ENCODE data around the gene ZFHX3.

The ZFHX3 gene

DNA sequence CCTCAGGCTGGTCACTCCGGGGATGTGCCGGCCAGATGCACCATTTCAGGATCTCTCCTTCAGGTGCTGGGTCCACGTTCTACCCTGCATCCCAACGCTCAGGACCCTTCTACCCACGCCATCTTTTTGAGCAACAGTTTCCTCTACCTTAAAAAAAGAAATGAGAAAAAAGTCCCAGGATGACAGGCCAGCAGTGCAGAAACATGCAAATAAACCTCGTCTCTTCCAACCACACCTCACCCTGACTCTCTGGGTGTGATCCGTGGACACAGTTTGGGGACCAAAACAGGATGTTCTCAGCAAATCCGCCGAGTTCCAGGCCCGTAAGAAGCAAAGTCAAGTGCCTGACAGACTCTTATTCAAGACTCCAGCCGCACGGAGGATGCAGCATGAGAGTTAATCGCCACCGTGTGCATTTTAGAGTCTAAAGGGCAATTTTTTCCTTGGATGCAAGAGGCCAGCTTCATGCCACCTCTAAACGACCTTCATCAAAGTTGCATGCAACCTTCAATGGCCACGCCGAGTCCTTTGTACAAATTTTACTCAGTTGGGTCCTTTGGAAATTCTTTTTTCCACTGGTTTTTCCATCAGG lies 99.6 kb downstream of the ZFHX3 start:
- H3K4me3 Mint-ChIP-seq = no peak overlapping the region
- H3K4me1 Mint-ChIP-seq = peaks cover 52% of the 10 kb centered on the region
- peaks cover 65% of the 10 kb centered on the region for H3K36me3 Mint-ChIP-seq (ENCODE audit: low read depth)
- peaks cover 4% of the 10 kb centered on the region for H3K27me3 Mint-ChIP-seq (ENCODE audit: low read depth)
- TF ChIP-seq, protein P1, sequence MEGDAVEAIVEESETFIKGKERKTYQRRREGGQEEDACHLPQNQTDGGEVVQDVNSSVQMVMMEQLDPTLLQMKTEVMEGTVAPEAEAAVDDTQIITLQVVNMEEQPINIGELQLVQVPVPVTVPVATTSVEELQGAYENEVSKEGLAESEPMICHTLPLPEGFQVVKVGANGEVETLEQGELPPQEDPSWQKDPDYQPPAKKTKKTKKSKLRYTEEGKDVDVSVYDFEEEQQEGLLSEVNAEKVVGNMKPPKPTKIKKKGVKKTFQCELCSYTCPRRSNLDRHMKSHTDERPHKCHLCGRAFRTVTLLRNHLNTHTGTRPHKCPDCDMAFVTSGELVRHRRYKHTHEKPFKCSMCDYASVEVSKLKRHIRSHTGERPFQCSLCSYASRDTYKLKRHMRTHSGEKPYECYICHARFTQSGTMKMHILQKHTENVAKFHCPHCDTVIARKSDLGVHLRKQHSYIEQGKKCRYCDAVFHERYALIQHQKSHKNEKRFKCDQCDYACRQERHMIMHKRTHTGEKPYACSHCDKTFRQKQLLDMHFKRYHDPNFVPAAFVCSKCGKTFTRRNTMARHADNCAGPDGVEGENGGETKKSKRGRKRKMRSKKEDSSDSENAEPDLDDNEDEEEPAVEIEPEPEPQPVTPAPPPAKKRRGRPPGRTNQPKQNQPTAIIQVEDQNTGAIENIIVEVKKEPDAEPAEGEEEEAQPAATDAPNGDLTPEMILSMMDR (IDR thresholded peaks at IDR 0.05; ENCODE audit: unreplicated experiment in 3 of 3) = no peak
- peak overlapping the region; percentile 52 to 70 (median 63) for H3K27ac Mint-ChIP-seq
- H3K9me3 Mint-ChIP-seq = no peaks in the 10 kb centered on the region

DNA sequence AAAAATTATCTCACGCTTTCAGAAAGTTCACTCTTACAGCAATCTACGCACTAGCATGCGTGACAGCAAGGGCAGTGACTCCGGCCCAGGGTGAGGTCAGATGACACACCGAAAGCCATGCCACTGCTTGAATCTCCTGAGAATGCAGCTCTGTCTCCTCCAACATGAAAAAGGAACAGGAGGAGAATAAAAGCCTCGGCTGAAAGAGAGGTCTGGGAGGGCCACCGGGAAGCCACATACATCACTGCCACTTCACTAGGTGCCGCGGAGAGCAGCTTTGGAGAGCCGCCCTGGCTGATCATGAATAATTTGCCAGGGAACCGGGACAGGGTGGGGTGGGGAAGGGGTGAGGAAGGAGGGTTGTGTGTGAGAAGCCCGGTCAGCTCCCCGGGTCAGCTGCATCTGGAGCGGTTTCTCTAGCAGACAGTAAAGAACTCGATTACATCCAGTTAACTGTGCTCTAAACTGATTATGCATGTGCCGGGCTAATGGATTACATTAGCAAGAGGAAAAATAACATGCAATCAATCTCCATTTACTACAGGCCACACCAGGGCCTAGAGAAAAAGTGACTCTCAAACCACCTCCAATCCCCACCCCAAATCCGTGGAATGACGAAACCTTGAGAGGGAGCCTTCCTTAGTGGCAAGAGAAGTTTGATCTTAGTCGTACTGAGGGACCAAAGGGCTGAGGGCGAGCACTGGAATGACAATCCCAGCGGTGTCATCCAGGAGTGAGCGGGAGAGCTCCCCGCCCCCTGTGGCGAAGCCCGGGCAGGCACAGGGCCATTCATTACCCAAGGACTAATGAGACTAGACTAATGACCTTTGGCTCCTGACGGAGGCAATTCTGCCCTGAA lies 100.3 kb downstream of the ZFHX3 start:
- peaks cover 63% of the 10 kb centered on the region for H3K36me3 Mint-ChIP-seq (ENCODE audit: low read depth)
- peaks cover 4% of the 10 kb centered on the region for H3K27me3 Mint-ChIP-seq (ENCODE audit: low read depth)
- TF ChIP-seq, protein P1 (IDR thresholded peaks at IDR 0.05; ENCODE audit: unreplicated experiment in 3 of 3) = no peak
- no peaks in the 10 kb centered on the region for H3K9me3 Mint-ChIP-seq
- H3K4me3 Mint-ChIP-seq = peak overlapping the region in 1 of 3 experiments; percentile 22
- peaks cover 45% of the 10 kb centered on the region for H3K4me1 Mint-ChIP-seq
- peak overlapping the region; percentile 52 to 83 (median 63) for H3K27ac Mint-ChIP-seq

DNA sequence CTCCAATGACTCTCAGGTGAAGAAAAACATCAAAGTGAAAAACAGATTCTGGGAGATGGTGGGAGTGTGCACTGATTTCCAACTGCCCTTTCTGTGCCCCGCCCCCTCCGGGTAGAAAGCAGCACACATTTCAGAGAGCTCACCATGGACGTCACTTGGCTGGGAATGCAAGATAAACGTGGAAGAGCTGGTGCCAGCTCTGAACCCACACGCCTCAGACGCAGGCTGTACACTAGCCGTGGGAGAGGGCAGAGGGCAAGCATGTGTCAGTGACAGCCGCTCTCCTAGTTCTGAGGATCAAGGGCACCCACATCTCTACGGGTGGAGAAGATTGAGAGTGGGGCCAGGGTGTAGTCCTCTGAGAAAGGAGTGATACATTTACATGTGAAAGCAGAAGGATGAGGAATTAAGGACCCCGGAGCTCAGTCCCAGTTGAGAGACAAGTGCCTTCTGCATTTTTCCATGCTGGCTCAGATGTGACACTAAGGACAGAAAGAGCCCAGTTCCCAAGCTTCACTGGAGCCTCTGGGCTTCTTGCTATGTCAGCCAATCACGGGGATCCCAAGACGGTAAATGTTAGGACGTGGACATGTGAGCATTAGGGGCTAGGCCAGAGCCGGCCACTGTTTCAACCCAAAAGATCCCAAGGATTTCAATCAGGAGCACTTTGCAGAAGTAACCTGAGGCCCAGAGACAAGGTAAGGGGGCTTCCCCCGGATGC lies 101.3 kb downstream of the ZFHX3 start:
- no peaks in the 10 kb centered on the region for H3K27me3 Mint-ChIP-seq (ENCODE audit: low read depth)
- H3K36me3 Mint-ChIP-seq (ENCODE audit: low read depth) = peaks cover 62% of the 10 kb centered on the region
- peak overlapping the region in 1 of 3 experiments; percentile 42 for H3K4me3 Mint-ChIP-seq
- H3K4me1 Mint-ChIP-seq = peaks cover 37% of the 10 kb centered on the region
- TF ChIP-seq, protein P1 (IDR thresholded peaks at IDR 0.05; ENCODE audit: unreplicated experiment in 3 of 3) = no peak
- peak overlapping the region; percentile 52 to 83 (median 75) for H3K27ac Mint-ChIP-seq
- no peaks in the 10 kb centered on the region for H3K9me3 Mint-ChIP-seq

DNA sequence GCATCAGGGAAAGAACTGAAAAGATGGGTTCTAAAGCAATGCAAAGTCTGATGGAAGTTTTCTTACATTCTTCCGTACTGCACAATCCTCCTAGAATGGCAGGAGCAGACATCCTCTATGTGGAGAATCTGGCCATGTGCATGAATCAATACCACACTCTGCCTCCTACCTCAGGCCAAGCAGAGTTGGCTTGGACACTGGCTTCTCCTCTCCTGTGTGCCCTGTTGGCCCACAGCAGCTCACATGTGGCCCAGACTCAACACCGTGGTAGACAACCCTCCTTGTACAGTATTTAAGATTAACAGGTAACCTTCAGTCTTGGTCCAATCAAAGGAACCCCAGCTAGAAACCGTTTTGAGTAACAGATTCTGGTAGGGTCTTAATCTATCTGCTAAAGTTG lies 101.9 kb downstream of the ZFHX3 start:
- Mint-ChIP-seq H3K27me3 (ENCODE audit: low read depth) (no peaks in the 10 kb centered on the region), H3K27ac (peak overlapping the region in 1 of 3 experiments; percentile 75), H3K36me3 (ENCODE audit: low read depth) (peaks cover 59% of the 10 kb centered on the region), H3K4me3 (no peak overlapping the region), H3K9me3 (no peaks in the 10 kb centered on the region), H3K4me1 (peaks cover 37% of the 10 kb centered on the region)
- TF ChIP-seq, protein P1 (IDR thresholded peaks at IDR 0.05; ENCODE audit: unreplicated experiment in 3 of 3) = no peak

DNA sequence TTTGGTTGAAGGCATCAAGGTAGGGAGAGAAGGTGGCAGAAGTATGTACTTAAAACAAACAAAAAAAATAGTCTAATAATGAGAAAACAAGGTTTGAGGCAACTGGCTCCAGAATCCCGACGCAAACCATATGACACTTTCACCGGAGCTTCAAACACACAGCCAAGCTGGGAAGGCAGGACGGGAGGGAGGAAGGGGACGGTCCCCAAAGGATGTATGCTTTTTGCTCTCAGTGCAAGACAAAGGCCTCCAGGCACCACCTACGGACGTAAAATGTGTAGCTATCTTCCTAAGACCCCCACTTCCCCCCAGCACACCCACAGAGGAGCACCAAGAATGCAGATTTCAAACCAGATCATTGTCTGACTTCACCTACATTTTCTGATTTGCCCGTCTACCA lies 102.3 kb downstream of the ZFHX3 start:
- peaks cover 55% of the 10 kb centered on the region for H3K36me3 Mint-ChIP-seq (ENCODE audit: low read depth)
- no peaks in the 10 kb centered on the region for H3K9me3 Mint-ChIP-seq
- TF ChIP-seq, protein P1 (IDR thresholded peaks at IDR 0.05; ENCODE audit: unreplicated experiment in 3 of 3) = no peak
- H3K27ac Mint-ChIP-seq = no peak overlapping the region
- no peaks in the 10 kb centered on the region for H3K27me3 Mint-ChIP-seq (ENCODE audit: low read depth)
- H3K4me1 Mint-ChIP-seq = peaks cover 37% of the 10 kb centered on the region
- no peak overlapping the region for H3K4me3 Mint-ChIP-seq

All from nephron (organoid).